ENCODE measurements around the gene POLR1E. TPM values are rescaled to one million over a fixed set of nuclear protein-coding genes. Genes with fewer than 3 reads are reported as not detected.

POLR1E gene
- total RNA-seq, 1 experiment from 2014 or later: 21.8 TPM

GRCh38 chr9:37534412-37534811 is 48.7 kb downstream of the POLR1E start:
- H3K4me2 ChIP-seq: no peak overlapping the region
- no peaks in the 10 kb centered on the region for H3K79me2 ChIP-seq (ENCODE audit: low read depth)
- no peaks in the 10 kb centered on the region for H3K36me3 ChIP-seq (ENCODE audit: low read depth)
- ChIA-PET POLR2A (ENCODE audit: unreplicated experiment) (no interaction called here), CTCF (no interaction called here)
- no TSS peak for BruUV-seq (replicated peaks)
- H3K9me3 ChIP-seq (ENCODE audit: insufficient read depth, low read depth): no peaks in the 10 kb centered on the region
- H3K9me2 ChIP-seq (ENCODE audit: insufficient read depth): no peaks in the 10 kb centered on the region
- H4K20me1 ChIP-seq (ENCODE audit: insufficient read depth): no peaks in the 10 kb centered on the region
- no peaks in the 10 kb centered on the region for H3K4me1 ChIP-seq (replicated peaks; ENCODE audit: insufficient read depth)
- H3F3A ChIP-seq (ENCODE audit: insufficient read depth, low read depth): no peaks in the 10 kb centered on the region
- DNase-seq: no peak
- no peak overlapping the region for H3K27ac ChIP-seq
- H3K27me3 ChIP-seq (ENCODE audit: insufficient read depth, low read depth): no peaks in the 10 kb centered on the region
- no peak overlapping the region for H3K4me3 ChIP-seq
- no peak for TF ChIP-seq EZH2 (IDR thresholded peaks at IDR 0.05; ENCODE audit: low read depth)
- no peak for TF ChIP-seq CTCF (conservative IDR thresholded peaks at IDR 0.05)
- intact Hi-C loops (cut with micrococcal nuclease; ENCODE audit: unreplicated experiment): no loop called here
- no peak overlapping the region for H2AFZ ChIP-seq

GRCh38 chr9:37534901-37535300 is 49.2 kb downstream of the POLR1E start:
- H3K9me3 ChIP-seq (ENCODE audit: insufficient read depth, low read depth): no peaks in the 10 kb centered on the region
- no peaks in the 10 kb centered on the region for H3K79me2 ChIP-seq (ENCODE audit: low read depth)
- no peak overlapping the region for H2AFZ ChIP-seq
- BruUV-seq (replicated peaks): no TSS peak
- intact Hi-C loops (cut with micrococcal nuclease; ENCODE audit: unreplicated experiment): no loop called here
- no peaks in the 10 kb centered on the region for H3F3A ChIP-seq (ENCODE audit: insufficient read depth, low read depth)
- H3K4me3 ChIP-seq: no peak overlapping the region
- CTCF ChIA-PET: no interaction called here
- H4K20me1 ChIP-seq (ENCODE audit: insufficient read depth): no peaks in the 10 kb centered on the region
- POLR2A ChIA-PET (ENCODE audit: unreplicated experiment): no interaction called here
- no peaks in the 10 kb centered on the region for H3K36me3 ChIP-seq (ENCODE audit: low read depth)
- no peaks in the 10 kb centered on the region for H3K9me2 ChIP-seq (ENCODE audit: insufficient read depth)
- no peaks in the 10 kb centered on the region for H3K27me3 ChIP-seq (ENCODE audit: insufficient read depth, low read depth)
- DNase-seq: no peak
- no peak overlapping the region for H3K4me2 ChIP-seq
- TF ChIP-seq CTCF (conservative IDR thresholded peaks at IDR 0.05) (no peak), EZH2 (IDR thresholded peaks at IDR 0.05; ENCODE audit: low read depth) (no peak)
- H3K4me1 ChIP-seq (replicated peaks; ENCODE audit: insufficient read depth): no peaks in the 10 kb centered on the region
- no peak overlapping the region for H3K27ac ChIP-seq

- Histone ChIP-seq H3K27me3 (ENCODE audit: insufficient read depth, low read depth) (no peaks in the 10 kb centered on the region), H3K4me2 (no peak overlapping the region), H3K79me2 (ENCODE audit: low read depth) (no peaks in the 10 kb centered on the region), H3K9me3 (ENCODE audit: insufficient read depth, low read depth) (no peaks in the 10 kb centered on the region), H3F3A (ENCODE audit: insufficient read depth, low read depth) (no peaks in the 10 kb centered on the region), H3K36me3 (ENCODE audit: low read depth) (no peaks in the 10 kb centered on the region), H4K20me1 (ENCODE audit: insufficient read depth) (no peaks in the 10 kb centered on the region), H3K27ac (no peak overlapping the region), H3K4me3 (no peak overlapping the region), H2AFZ (no peak overlapping the region), H3K9me2 (ENCODE audit: insufficient read depth) (no peaks in the 10 kb centered on the region), H3K4me1 (replicated peaks; ENCODE audit: insufficient read depth) (no peaks in the 10 kb centered on the region)
- no peak for TF ChIP-seq EZH2 (IDR thresholded peaks at IDR 0.05; ENCODE audit: low read depth)
- no peak for TF ChIP-seq CTCF (conservative IDR thresholded peaks at IDR 0.05)
- ChIA-PET POLR2A (ENCODE audit: unreplicated experiment) (no interaction called here), CTCF (no interaction called here)
- DNase-seq: no peak
- no TSS peak for BruUV-seq (replicated peaks)
- intact Hi-C loops (cut with micrococcal nuclease; ENCODE audit: unreplicated experiment): no loop called here
These were observed 52.4 kb downstream of the POLR1E start for GRCh38 chr9:37538099-37538498.
